HFF-Myc (cell line): ENCODE results near the gene TXNDC2.

Experiments used
- DNase-seq: peaks from one replicate; pipeline ENCODE4 v3.0.0-alpha.2; 2011; ENCODE audit warnings: low read depth; ENCODE audit errors: extremely low read depth
- H3K4me3 ChIP-seq: replicated peaks from 2 replicates; pipeline ENCODE4 v1.5.1; 2011; ENCODE audit warnings: low read depth, mild to moderate bottlenecking, control low read depth, low read length
- TF ChIP-seq, protein P1 (sequence below): IDR thresholded peaks from 2 replicates; pipeline ENCODE4 v1.5.1; 2012; ENCODE audit warnings: mild to moderate bottlenecking, low read depth, low read length, control low read depth; ENCODE audit errors: missing control alignments

TXNDC2 gene

GRCh38 chr18:9913151-9913525, 27.4 kb downstream of the TXNDC2 start:
- DNase-seq = no peak
- TF ChIP-seq, protein P1, sequence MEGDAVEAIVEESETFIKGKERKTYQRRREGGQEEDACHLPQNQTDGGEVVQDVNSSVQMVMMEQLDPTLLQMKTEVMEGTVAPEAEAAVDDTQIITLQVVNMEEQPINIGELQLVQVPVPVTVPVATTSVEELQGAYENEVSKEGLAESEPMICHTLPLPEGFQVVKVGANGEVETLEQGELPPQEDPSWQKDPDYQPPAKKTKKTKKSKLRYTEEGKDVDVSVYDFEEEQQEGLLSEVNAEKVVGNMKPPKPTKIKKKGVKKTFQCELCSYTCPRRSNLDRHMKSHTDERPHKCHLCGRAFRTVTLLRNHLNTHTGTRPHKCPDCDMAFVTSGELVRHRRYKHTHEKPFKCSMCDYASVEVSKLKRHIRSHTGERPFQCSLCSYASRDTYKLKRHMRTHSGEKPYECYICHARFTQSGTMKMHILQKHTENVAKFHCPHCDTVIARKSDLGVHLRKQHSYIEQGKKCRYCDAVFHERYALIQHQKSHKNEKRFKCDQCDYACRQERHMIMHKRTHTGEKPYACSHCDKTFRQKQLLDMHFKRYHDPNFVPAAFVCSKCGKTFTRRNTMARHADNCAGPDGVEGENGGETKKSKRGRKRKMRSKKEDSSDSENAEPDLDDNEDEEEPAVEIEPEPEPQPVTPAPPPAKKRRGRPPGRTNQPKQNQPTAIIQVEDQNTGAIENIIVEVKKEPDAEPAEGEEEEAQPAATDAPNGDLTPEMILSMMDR = no peak
- peak overlapping the region; percentile 83 for H3K4me3 ChIP-seq

- DNase-seq = peak; percentile 78
- peak within 1 kb of the TSS; percentile 83 for H3K4me3 ChIP-seq
- TF ChIP-seq, protein P1 = no peak
These were observed 28.0 kb downstream of the TXNDC2 start, which contains the start of gene VAPA for GRCh38 chr18:9913526-9914333. VAPA (plus strand) TSS chr18:9914016; CDS start chr18:9914257, 241 bp downstream.

- peak overlapping the region; percentile 83 for H3K4me3 ChIP-seq
- DNase-seq = no peak
- TF ChIP-seq, protein P1 = no peak
These were observed 28.5 kb downstream of the TXNDC2 start for GRCh38 chr18:9914334-9914583.

DNA sequence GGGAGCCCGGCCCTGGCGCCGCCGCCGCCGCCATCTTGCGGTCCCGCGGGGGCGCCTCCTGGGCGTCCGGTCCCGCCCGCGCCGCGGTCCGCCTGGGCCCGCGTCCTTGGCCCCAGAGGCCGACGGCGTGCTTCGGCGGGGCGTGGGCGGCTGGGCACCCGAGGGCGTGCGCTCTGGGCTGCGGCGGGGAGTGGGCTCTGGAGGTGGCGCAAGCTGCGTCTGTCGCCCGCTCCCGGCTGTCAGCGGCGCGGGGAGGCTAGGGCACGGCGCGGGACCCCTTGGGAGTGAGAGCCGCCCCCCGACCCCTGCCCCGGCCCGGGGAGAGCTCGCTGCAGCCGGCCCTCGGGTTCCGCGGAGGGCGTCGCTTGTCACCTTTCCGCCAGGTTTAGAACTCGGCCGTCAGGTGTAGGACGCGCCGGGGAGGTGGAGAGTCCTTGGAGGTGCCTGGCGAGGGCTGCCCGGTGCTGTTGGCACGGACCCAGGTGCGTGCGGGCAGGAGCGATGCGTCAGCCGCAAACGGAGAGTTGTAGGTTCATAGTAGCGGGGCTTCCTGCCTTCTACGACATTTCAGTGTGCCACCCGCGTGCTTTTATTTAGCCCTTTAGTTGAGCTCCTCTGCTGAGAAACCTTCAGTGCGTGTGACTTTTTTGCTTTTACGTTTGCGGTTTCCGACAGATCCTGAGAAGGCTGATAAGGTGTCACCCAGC, 29.0 kb downstream of the TXNDC2 start:
- peak overlapping the region; percentile 83 for H3K4me3 ChIP-seq
- peak; percentile 15 for DNase-seq
- TF ChIP-seq, protein P1 = no peak

GRCh38 chr18:9915291-9916076, 29.7 kb downstream of the TXNDC2 start:
- no peak for DNase-seq
- peak overlapping the region; percentile 83 for H3K4me3 ChIP-seq
- TF ChIP-seq, protein P1 = no peak

- peak overlapping the region; percentile 83 for H3K4me3 ChIP-seq
- DNase-seq = no peak
- TF ChIP-seq, protein P1 = no peak
These were observed 30.4 kb downstream of the TXNDC2 start for GRCh38 chr18:9916077-9916639.
